Hepatocyte (in vitro differentiated cells): ENCODE measurements around the gene LDB3.

Experiments used
- EZH2 ChIP-seq: fragments of 200-600 bp; sonication (generic); IDR thresholded peaks from 2 replicates; pipeline ENCODE4 v1.6.1; 2016; ENCODE audit warnings: antibody characterized with exemption, mild to moderate bottlenecking, borderline replicate concordance
- TF ChIP-seq, protein P1 (sequence below): fragments of 200-600 bp; sonication (generic); IDR thresholded peaks from 2 replicates; pipeline ENCODE4 v1.5.1; 2016; ENCODE audit warnings: antibody characterized with exemption, mild to moderate bottlenecking; ENCODE audit not compliant: poor library complexity

DNA sequence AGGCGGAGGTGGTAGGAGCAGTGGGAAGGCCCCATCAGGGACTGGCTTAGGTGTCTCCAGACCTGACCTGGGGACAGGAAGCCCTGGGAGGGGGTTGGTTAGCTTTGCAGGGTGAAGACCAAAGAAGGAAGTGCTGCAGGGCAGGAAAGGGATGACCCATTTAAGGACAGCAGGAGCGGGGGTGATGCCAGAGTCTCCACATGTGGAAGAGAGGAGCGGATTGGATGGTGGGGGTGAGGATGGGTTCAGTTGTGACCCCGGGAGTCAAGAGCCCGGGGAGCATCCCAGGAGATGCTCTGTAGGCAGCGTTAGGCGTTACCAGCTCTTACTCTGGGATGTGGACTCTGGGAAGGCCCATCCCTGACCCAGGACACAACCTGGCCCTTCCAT lies 3.1 kb upstream of the LDB3 start:
- TF ChIP-seq, protein P1, sequence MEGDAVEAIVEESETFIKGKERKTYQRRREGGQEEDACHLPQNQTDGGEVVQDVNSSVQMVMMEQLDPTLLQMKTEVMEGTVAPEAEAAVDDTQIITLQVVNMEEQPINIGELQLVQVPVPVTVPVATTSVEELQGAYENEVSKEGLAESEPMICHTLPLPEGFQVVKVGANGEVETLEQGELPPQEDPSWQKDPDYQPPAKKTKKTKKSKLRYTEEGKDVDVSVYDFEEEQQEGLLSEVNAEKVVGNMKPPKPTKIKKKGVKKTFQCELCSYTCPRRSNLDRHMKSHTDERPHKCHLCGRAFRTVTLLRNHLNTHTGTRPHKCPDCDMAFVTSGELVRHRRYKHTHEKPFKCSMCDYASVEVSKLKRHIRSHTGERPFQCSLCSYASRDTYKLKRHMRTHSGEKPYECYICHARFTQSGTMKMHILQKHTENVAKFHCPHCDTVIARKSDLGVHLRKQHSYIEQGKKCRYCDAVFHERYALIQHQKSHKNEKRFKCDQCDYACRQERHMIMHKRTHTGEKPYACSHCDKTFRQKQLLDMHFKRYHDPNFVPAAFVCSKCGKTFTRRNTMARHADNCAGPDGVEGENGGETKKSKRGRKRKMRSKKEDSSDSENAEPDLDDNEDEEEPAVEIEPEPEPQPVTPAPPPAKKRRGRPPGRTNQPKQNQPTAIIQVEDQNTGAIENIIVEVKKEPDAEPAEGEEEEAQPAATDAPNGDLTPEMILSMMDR, result no peak
- TF ChIP-seq EZH2, result no peak
